RWPE2 (cell line): ENCODE data around the gene APP.
A peak's percentile ranks its signal among the peaks of the same experiment; 100 is the strongest.

Source experiments
- ATAC-seq: fragments of 200-7000 bp; cut with Tn5 transposase; 3 replicates; pipeline ENCODE4 v1.9.1; 2021; ENCODE audit warnings: low read depth
- DNase-seq: peaks from one replicate; pipeline ENCODE4 v3.0.0-alpha.2; 2020; ENCODE audit warnings: low spot score
- H3K27ac ChIP-seq: fragments of 450-650 bp; 2 replicates; pipeline ENCODE4 v1.5.1; 2017; ENCODE audit warnings: mild to moderate bottlenecking; ENCODE audit not compliant: poor library complexity, severe bottlenecking
- H3K27me3 ChIP-seq: fragments of 250-450 bp; sonication (Bioruptor Pico); 2 replicates; pipeline ENCODE4 v1.5.1; 2021; ENCODE audit warnings: mild to moderate bottlenecking, moderate library complexity; ENCODE audit not compliant: insufficient read depth, poor library complexity, severe bottlenecking
- H3K36me3 ChIP-seq: fragments of 250-450 bp; sonication (Bioruptor Pico); 2 replicates; pipeline ENCODE4 v1.5.1; 2020; ENCODE audit warnings: low read depth, mild to moderate bottlenecking, moderate library complexity
- H3K4me1 ChIP-seq: fragments of 250-450 bp; sonication (Bioruptor Pico); 2 replicates; pipeline ENCODE4 v1.5.1; 2021; ENCODE audit warnings: mild to moderate bottlenecking, moderate library complexity; ENCODE audit not compliant: insufficient read depth, poor library complexity, severe bottlenecking
- H3K4me3 ChIP-seq: fragments of 250-450 bp; sonication (Bioruptor Pico); 2 replicates; pipeline ENCODE4 v1.5.1; 2021; ENCODE audit warnings: mild to moderate bottlenecking, moderate library complexity; ENCODE audit not compliant: severe bottlenecking
- H3K9me3 ChIP-seq: fragments of 250-450 bp; sonication (Bioruptor Pico); 2 replicates; pipeline ENCODE4 v1.5.1; 2021; ENCODE audit warnings: mild to moderate bottlenecking, moderate library complexity; ENCODE audit not compliant: severe bottlenecking
- TF ChIP-seq, protein P1 (sequence below): fragments of 450-650 bp; IDR thresholded peaks from one replicate; pipeline ENCODE4 v1.5.1; 2017; ENCODE audit warnings: mild to moderate bottlenecking, moderate library complexity; ENCODE audit not compliant: poor library complexity, severe bottlenecking

APP gene

DNA sequence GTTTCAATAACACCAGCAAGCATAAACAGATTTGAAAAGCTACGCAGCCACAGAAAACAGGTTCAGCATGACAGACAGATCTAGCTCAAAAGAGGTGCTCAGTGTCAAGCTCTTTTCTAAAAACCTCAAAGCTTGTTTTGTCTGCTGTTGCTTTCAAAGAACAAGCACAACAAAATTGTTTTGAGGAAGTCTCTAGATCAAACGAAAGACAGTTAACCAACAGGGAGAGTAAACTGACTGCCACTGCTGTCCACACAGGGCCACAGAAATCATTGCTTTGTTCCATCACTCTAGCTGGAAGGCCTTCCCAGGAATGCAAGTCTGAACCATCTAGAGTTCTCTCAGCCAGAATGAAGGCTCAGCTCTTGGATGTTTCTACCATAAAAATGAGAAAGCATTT is 12.8 kb downstream of the APP start:
- DNase-seq (no peak), ATAC-seq (no peak)
- H3K27ac ChIP-seq: no peak overlapping the region
- TF ChIP-seq, protein P1, sequence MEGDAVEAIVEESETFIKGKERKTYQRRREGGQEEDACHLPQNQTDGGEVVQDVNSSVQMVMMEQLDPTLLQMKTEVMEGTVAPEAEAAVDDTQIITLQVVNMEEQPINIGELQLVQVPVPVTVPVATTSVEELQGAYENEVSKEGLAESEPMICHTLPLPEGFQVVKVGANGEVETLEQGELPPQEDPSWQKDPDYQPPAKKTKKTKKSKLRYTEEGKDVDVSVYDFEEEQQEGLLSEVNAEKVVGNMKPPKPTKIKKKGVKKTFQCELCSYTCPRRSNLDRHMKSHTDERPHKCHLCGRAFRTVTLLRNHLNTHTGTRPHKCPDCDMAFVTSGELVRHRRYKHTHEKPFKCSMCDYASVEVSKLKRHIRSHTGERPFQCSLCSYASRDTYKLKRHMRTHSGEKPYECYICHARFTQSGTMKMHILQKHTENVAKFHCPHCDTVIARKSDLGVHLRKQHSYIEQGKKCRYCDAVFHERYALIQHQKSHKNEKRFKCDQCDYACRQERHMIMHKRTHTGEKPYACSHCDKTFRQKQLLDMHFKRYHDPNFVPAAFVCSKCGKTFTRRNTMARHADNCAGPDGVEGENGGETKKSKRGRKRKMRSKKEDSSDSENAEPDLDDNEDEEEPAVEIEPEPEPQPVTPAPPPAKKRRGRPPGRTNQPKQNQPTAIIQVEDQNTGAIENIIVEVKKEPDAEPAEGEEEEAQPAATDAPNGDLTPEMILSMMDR: no peak
- no peaks in the 10 kb centered on the region for H3K9me3 ChIP-seq
- no peaks in the 10 kb centered on the region for H3K27me3 ChIP-seq
- no peak overlapping the region for H3K4me3 ChIP-seq
- no peaks in the 10 kb centered on the region for H3K4me1 ChIP-seq
- peaks cover 34% of the 10 kb centered on the region for H3K36me3 ChIP-seq

DNA sequence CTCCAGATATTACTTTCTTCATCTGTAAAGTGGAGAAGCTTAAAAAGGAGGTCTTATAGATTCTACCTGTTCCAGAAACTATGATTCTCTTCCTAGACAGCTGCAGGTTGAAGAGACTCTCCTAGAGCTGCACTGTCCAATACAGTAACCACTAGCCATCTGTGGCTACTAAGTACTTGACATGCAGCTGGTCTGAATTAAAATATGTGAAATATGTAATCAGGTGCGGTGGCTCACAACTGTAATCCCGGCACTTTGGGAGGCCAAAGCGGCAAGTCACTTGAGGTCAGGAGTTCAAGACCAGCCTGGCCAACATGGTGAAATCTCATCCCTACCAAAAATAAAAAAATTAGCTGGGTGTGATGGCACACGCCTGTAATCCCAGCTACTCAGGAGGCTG is 15.8 kb downstream of the APP start:
- Histone ChIP-seq H3K27me3 (no peaks in the 10 kb centered on the region), H3K4me1 (peaks cover 3% of the 10 kb centered on the region), H3K9me3 (no peaks in the 10 kb centered on the region), H3K36me3 (peaks cover 22% of the 10 kb centered on the region; the same call in 1 of the 2 replicates), H3K4me3 (no peak overlapping the region), H3K27ac (no peak overlapping the region)
- ATAC-seq: no peak
- no peak for DNase-seq
- TF ChIP-seq, protein P1: no peak

DNA sequence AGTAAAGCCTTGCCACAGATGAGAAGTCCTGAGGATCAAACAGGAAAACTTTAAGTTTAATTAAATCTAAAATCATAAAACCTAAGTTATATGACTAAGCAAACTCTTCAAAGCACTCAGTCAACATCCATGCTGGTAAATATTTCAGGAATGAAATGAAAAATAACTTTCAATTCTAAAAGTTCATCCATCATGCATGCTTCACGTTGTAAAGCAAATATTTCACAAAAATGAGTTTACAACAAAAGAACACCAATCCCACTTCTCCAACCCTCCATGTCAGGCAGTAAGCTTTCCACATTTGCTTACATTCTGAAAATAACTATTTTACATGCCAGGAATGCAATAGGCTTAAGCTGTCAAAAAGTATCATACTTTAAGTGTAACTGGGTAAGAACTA is 16.8 kb downstream of the APP start:
- H3K4me3 ChIP-seq: no peak overlapping the region
- H3K9me3 ChIP-seq: no peaks in the 10 kb centered on the region
- TF ChIP-seq, protein P1: no peak
- H3K4me1 ChIP-seq: peaks cover 13% of the 10 kb centered on the region
- DNase-seq (no peak), ATAC-seq (no peak)
- H3K36me3 ChIP-seq: peaks cover 24% of the 10 kb centered on the region
- H3K27ac ChIP-seq: no peak overlapping the region
- no peaks in the 10 kb centered on the region for H3K27me3 ChIP-seq

DNA sequence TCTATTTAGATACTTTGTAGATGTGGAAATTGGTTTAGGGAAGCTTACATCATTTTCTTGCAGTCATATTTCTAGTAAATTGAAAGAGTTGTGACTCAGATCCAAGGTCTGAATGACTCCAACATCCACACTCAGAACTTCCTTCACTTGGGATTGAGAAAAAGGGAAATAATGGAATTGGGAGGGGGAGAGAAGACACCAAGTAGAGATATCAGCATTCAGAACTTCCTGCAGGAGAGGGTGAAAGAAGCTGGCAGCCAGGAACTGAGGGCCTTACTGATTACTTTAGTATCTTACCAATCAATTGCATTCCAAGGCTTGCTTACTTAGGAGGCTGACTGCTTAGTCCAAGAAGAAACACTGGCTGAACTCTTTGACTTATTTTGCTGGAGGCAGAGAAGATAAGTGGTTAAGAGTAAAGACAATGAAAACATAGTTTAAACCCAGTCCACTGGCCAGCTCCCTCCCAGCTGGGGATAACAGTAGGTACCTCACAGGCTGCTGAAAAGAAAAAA is 21.7 kb downstream of the APP start:
- Histone ChIP-seq H3K27ac (peak overlapping the region; percentile 38), H3K9me3 (no peaks in the 10 kb centered on the region), H3K4me1 (peaks cover 21% of the 10 kb centered on the region), H3K36me3 (peaks cover 43% of the 10 kb centered on the region), H3K27me3 (no peaks in the 10 kb centered on the region), H3K4me3 (no peak overlapping the region)
- TF ChIP-seq, protein P1: no peak
- no peak for DNase-seq
- ATAC-seq: peak; percentile 66

DNA sequence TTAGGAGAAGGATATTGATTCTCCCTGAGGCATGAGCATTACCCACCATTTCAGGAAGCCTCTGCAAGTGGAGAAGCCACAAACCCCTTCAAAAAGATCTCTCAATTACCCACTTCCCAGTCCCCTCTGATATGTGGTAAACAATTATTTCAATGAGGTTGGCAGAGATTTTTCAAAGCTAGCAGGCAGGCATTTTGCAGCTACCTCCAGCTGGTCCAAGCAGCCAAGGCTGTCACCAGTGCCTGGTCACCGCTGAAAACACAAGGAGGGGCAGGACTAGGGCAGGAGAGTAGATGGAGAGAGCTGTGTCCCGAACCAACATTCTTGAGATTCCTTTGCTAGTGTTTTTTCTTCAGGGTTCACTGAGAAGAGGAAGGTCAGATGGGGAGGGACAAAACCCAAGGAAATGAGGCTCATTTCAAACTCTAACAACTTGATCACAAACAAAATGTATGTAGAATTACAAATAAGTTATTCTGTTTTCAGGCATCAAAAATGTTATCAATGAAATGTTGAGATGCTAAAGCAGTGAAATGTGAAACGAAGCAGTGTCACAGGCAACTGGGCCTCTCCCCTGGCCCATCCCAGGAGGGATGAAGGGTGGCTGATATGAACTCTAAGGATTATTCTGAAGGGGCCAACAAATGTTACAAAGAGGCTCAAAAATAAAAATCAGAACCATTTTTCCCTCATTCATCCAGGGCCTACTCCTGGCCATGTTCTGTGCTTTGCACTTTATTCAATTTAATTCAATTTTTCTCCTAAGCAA is 22.3 kb downstream of the APP start:
- Histone ChIP-seq H3K4me3 (no peak overlapping the region), H3K27me3 (no peaks in the 10 kb centered on the region), H3K27ac (peak overlapping the region; percentile 38), H3K4me1 (peaks cover 21% of the 10 kb centered on the region), H3K36me3 (peaks cover 42% of the 10 kb centered on the region), H3K9me3 (no peaks in the 10 kb centered on the region)
- TF ChIP-seq, protein P1: no peak
- ATAC-seq (no peak), DNase-seq (no peak)
